Measurements from ENCODE around the gene SCAMP3.
"Not testable (repeated sequence)": the region's sequence is repeated elsewhere in the genome, so short reads cannot be mapped to it uniquely, and the experiment has no call there.

Gene SCAMP3

DNA sequence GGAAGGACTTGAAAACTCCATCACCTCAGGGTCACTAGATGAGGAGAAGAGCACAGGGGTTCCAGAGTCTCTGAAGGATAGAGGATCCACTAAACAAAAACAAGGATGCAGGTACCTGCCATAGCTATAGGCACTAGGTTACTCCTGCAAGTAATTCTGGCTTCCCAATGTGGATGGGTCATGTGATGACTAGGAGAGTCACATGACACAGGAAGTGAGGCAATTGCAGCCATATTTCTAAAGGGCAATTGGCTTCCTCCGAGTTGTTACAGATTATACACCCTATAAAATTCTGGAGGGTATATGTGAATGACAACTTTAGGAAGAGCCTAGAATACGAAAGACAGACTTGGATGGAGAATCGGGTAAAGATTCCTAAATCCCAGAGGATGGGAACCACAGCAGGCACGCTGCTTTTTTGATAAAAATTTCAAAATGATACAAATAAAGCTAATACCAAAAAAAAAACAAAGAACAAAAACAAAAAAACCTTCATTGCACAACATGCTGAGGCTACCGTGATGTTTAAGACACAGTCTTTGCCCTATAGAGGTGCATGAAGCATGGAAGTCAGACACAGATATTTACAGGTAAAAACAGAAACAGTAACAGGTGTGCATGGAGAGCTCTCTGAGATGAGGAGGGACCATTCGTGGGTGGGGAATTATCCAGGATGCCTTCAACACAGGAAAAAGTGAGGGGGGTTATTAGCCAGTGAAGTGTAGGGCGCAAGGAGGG, 43.1 kb downstream of the SCAMP3 start:
- TF ChIP-seq, protein P1, sequence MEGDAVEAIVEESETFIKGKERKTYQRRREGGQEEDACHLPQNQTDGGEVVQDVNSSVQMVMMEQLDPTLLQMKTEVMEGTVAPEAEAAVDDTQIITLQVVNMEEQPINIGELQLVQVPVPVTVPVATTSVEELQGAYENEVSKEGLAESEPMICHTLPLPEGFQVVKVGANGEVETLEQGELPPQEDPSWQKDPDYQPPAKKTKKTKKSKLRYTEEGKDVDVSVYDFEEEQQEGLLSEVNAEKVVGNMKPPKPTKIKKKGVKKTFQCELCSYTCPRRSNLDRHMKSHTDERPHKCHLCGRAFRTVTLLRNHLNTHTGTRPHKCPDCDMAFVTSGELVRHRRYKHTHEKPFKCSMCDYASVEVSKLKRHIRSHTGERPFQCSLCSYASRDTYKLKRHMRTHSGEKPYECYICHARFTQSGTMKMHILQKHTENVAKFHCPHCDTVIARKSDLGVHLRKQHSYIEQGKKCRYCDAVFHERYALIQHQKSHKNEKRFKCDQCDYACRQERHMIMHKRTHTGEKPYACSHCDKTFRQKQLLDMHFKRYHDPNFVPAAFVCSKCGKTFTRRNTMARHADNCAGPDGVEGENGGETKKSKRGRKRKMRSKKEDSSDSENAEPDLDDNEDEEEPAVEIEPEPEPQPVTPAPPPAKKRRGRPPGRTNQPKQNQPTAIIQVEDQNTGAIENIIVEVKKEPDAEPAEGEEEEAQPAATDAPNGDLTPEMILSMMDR (conservative IDR thresholded peaks at IDR 0.05; ENCODE audit: low read depth, low read length) = no peak
- DNase-seq (ENCODE audit: low read depth) = peak; percentile 83
- H3K4me3 ChIP-seq (ENCODE audit: low read depth, low read length) = peak overlapping the region; percentile 38

DNA sequence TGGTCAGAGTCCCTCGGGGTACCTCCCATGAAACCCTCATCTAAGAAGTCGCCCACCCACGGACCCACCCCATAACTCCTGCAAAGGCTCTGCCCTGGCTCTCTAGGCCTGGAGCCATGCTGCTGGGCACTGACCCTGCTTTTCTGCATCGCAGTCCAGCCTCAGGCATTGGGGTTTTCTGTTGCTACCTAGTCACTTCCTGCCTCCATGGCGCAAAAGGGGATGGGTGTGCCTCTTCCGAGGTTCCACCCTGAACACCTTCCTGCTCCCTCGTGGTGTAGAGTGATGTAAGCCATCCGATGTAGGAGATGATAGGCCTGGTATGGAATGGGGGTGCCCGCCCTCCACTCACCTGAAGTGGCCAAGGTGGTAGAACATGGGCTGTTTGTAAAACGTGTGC, 47.5 kb downstream of the SCAMP3 start:
- H3K4me3 ChIP-seq (ENCODE audit: low read depth, low read length); DNase-seq (ENCODE audit: low read depth): not testable (repeated sequence)

DNA sequence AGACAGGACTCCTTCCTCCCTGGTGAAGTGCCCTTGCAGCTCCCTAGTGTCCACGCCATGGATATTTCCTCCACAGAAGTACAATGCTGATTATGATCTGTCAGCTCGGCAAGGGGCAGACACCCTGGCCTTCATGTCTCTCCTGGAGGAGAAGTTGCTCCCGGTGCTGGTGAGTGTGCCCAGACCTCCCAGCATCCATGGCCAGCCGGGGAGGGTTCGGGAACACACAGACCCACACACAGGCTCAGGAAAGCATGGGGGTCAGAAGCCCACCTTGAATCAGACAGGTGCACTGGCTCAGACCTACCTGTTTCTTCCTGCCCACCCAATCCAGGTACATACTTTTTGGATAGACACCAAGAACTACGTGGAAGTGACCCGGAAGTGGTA, 50.1 kb downstream of the SCAMP3 start:
- not testable (repeated sequence) for DNase-seq (ENCODE audit: low read depth); H3K4me3 ChIP-seq (ENCODE audit: low read depth, low read length)

DNA sequence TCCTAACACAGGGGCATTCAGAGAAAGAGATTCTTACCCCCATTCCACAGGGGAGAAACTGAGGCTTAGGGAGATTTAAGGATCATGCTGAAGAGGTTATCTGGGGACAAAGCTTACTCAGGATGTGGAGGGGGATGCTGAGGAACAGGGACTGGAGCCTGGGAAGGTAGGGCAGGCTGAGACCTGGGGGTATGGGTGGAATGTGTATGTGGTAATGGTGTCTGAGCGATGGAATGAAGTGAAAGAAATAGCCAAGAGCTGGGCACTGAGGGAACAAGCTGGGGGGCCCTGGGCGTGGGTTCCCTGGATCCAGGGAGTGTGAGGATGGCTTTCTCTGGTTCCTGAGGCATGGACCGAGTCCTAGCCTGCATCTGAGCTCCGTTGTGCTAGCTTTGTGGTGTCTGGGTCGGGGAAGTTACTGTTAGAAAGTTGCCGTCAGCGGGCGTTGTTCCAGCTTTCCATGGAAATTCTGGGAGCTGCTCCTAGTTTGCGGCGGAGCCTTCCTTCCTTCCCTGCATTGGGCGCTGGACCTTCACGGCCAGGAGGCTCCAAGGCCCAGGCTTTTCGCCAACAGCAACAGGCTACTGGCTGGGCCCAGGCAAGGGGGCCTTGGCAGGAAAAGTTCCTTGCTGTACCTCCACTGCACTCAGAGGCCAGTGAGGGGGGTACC, 50.6 kb downstream of the SCAMP3 start:
- H3K4me3 ChIP-seq (ENCODE audit: low read depth, low read length); DNase-seq (ENCODE audit: low read depth): not testable (repeated sequence)

DNA sequence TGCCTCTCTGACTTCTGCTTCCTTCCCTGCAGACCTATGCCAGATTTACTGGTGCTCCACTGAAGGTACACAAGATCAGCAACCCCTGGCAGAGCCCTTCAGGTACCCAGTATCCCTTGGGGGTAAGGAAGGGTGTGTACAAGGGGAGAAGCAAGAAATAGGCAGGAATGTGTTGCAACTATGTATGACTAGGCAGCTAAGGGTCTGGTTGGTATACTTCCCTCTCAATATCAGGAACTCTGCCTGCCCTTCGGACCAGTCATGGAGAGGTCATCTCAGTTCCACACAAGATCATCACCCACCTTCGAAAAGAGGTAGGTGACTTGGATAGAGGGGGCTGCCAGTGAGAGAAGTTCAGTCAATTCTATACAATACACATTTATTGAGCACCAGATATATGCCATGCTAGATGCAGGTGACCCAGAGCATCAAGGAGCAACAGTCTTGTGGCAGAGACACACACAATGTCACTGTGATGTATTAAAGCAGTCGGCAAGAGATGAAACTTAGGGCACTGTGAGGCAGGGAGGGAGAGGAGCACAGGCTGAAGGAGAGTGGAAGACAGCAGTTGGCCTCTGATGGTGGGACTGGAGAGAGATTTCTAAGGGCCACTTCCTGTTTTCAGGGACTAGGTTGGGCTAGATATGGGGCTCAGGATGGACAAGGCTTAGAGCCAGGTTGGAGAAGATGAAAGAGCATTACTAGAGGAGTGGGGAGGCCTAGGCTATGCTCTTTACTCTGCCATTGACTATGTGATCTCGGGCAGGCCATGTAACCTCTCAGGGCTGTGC, 51.7 kb downstream of the SCAMP3 start:
- TF ChIP-seq, protein P1 (conservative IDR thresholded peaks at IDR 0.05; ENCODE audit: low read depth, low read length) = no peak
- no peak for DNase-seq (ENCODE audit: low read depth)
- no peak overlapping the region for H3K4me3 ChIP-seq (ENCODE audit: low read depth, low read length)

DNA sequence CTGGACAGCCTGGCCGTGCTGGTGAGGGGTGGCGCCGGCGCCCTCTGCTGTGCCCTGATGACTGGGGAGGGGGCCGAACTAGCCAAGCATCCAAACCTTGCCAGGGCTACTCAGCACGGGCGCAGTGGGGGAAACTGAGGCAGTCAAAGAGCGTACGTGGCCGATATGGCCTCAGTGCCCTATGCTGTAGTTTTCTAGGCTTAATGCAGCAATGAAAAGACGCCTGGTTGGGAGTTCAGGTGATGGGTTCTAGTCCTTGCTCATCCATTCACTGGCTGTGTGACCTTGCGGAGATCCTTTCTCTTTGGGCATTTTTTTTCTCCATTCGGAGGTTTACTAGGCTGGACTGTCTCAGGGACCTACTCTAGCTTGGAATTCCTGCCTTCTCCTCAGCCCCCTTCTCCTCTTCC, 52.8 kb downstream of the SCAMP3 start:
- H3K4me3 ChIP-seq (ENCODE audit: low read depth, low read length) = peak overlapping the region; percentile 98
- TF ChIP-seq, protein P1 (conservative IDR thresholded peaks at IDR 0.05; ENCODE audit: low read depth, low read length) = no peak
- no peak for DNase-seq (ENCODE audit: low read depth)

DNA sequence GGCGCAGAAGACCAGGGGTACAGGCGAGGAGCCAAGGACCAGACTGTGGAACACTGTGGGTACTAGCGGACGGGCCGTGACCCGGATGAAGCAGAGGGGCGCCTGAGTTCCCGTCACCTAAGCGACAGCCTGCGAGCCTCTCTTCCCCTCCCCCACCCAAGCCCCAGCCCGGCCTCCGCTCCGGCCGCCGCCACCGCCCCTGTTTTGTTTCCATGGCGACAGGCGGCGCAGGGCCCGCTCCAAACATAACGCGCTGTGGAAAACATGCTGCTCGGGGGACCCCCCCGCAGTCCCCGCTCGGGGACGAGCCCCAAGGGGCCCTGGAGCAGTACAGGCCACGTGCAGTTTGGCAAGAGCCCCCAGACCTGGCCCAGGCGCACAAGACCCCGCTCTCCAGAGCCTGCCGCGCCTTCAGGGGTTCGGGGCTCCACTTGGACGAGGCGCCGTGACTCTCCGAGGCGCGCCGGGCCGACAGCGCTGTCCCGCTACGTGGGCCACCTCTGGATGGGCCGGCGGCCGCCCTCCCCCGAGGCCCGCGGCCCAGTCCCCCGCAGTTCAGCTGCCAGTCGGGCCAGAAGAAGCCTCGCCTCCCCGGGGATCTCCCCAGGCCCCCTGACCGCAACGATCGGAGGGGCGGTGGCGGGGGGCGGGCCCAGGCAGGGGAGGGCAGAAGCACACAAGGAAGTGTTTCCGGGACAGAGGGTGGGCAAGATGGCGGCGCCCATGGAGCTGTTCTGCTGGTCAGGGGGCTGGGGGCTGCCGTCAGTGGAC, 53.4 kb downstream of the SCAMP3 start, which contains the start of gene MTX1:
Gene MTX1 (plus strand): TSS at position 155 of the 771 bp plus-strand sequence. CDS start 110 bp downstream, at position 265.
- TF ChIP-seq, protein P1 (conservative IDR thresholded peaks at IDR 0.05; ENCODE audit: low read depth, low read length) = no peak
- DNase-seq (ENCODE audit: low read depth) = peak; percentile 89
- peak within 1 kb of the TSS; percentile 98 for H3K4me3 ChIP-seq (ENCODE audit: low read depth, low read length)

Measured in choroid plexus epithelial cell (primary cell).